Gastrocnemius medialis (tissue), 4 donors: ENCODE results near the gene ABCC8. TPM values are rescaled to one million over a fixed set of nuclear protein-coding genes. Genes with fewer than 3 reads are reported as not detected.
A peak's percentile ranks its signal among the peaks of the same experiment; 100 is the strongest.

Experiments
- ATAC-seq, 2 donors: fragments of 150-250 bp; one replicate each; pipeline ENCODE4 v1.9.1; 2016
- DNase-seq, 2 donors: peaks; one replicate each; pipeline ENCODE4 v3.0.0-alpha.2; 2019
- H3K27ac ChIP-seq, 4 donors: fragments of 200-600 bp; sonication (generic); 1 replicate in 1 of 4; 2 replicates in 3 of 4; pipeline ENCODE4 v1.5.1; 2016 to 2018; ENCODE audit warnings: mild to moderate bottlenecking in 2 of 4, moderate library complexity in 1 of 4
- H3K27me3 ChIP-seq, 3 donors: fragments of 200-600 bp; sonication (generic) in 2 of 3; 1 replicate in 1 of 3; 2 replicates in 2 of 3; pipeline versions ENCODE4 v1.5.1 to v1.6.0; 2016 to 2019; ENCODE audit warnings: mild to moderate bottlenecking in 1 of 3, moderate library complexity in 1 of 3
- H3K36me3 ChIP-seq, 2 donors: fragments of 200-600 bp; sonication (generic) in 1 of 2; one replicate each; pipeline ENCODE4 v1.5.1; 2017 to 2018
- H3K4me1 ChIP-seq, 2 donors: fragments of 200-600 bp; sonication (generic) in 1 of 2; one replicate each; pipeline ENCODE4 v1.5.1; 2016 to 2017; ENCODE audit warnings: mild to moderate bottlenecking in 2 of 2
- H3K4me3 ChIP-seq, 4 donors: fragments of 200-600 bp; sonication (generic) in 3 of 4; 1 replicate in 1 of 4; 2 replicates in 3 of 4; pipeline ENCODE4 v1.5.1; 2016 to 2019; ENCODE audit warnings: mild to moderate bottlenecking in 2 of 4
- H3K9me3 ChIP-seq, 3 donors: fragments of 200-600 bp; sonication (generic) in 2 of 3; 1 replicate in 1 of 3; 2 replicates in 2 of 3; pipeline ENCODE4 v1.5.1; 2016 to 2019
- POLR2A ChIP-seq, 2 donors: fragments of 450-650 bp; IDR thresholded peaks; one replicate each; pipeline ENCODE4 v1.6.1; 2017; ENCODE audit warnings: antibody characterized with exemption in 2 of 2, mild to moderate bottlenecking in 2 of 2, moderate library complexity in 2 of 2
- in situ Hi-C, 4 donors: fragments of 200-750 bp; cut with MboI; loops; one replicate each; pipeline versions ENCODE4 v1.15.0 to v1.8.0; 2017; ENCODE audit warnings: low sequenced_read_pairs in 4 of 4
- intact Hi-C: fragments of 100-400 bp; cut with DNase I; formaldehyde crosslinking; loops from one replicate; pipeline ENCODE4 v1.15.1; 2023; ENCODE audit warnings: low total_unique reads
- total RNA-seq, 4 donors: library from RNA; depleted of rRNA; stranded (reverse); fragments of >200 nt; gene quantifications; one replicate each; pipeline versions ENCODE4 v1.1.0 to v1.2.3, GENCODE V29; 2016
- TF ChIP-seq, protein P1 (sequence below), 5 experiments: fragments of 450-650 bp in 3 of 5; fragments of 200-600 bp in 2 of 5; sonication (generic) in 2 of 5; IDR thresholded peaks in 4 of 5; conservative IDR thresholded peaks in 1 of 5; 1 replicate in 4 of 5; 2 replicates in 1 of 5; pipeline ENCODE4 v1.5.1; 2016 to 2019; ENCODE audit warnings: antibody characterized with exemption in 5 of 5, mild to moderate bottlenecking in 3 of 5, moderate library complexity in 3 of 5

ABCC8 gene
- total RNA-seq, 4 donors from 2014 or later = 0.33 to 4.0 (median 1.1) TPM

DNA sequence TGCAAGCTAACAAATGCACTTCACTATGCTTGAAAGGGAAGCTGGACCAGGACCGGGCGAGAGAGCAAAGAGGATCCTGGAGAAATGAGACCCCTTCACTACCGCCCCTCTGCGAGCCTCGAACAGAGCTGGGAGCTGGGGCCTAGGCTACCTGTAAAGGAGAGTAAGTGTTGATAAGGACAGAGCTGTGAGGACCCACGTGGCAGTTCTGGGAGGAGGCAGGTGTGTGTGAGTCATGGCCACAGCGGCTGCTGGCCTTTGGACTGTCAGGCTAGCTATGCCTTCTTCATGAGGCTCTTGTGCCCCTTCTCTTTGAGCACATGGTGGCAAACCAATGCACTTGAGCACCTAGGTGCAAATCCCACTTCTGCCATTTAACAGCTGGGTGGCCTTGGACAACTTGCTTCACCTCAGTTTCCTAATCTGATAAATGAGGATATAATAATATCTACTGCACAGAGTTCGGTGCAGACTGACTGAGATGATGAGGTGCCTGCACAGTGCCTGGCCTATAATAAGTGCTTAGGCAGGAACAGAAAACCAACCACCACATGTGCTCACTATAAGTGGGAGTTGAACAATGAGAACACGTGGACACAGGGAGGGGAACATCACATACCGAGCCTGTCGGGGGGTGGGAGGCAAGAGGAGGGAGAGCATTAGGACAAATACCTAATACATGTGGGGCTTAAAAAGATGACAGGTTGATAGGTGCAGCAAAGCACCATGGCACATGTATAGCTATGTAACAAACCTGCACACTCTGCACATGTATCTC, 52.9 kb downstream of the ABCC8 start:
- no peak for TF ChIP-seq POLR2A (IDR thresholded peaks at IDR 0.05)
- TF ChIP-seq, protein P1, sequence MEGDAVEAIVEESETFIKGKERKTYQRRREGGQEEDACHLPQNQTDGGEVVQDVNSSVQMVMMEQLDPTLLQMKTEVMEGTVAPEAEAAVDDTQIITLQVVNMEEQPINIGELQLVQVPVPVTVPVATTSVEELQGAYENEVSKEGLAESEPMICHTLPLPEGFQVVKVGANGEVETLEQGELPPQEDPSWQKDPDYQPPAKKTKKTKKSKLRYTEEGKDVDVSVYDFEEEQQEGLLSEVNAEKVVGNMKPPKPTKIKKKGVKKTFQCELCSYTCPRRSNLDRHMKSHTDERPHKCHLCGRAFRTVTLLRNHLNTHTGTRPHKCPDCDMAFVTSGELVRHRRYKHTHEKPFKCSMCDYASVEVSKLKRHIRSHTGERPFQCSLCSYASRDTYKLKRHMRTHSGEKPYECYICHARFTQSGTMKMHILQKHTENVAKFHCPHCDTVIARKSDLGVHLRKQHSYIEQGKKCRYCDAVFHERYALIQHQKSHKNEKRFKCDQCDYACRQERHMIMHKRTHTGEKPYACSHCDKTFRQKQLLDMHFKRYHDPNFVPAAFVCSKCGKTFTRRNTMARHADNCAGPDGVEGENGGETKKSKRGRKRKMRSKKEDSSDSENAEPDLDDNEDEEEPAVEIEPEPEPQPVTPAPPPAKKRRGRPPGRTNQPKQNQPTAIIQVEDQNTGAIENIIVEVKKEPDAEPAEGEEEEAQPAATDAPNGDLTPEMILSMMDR (IDR thresholded peaks at IDR 0.05 in 4 of 5, conservative IDR thresholded peaks at IDR 0.05 in 1 of 5) = no peak
- no peaks in the 10 kb centered on the region for H3K27me3 ChIP-seq
- no peaks in the 10 kb centered on the region for H3K9me3 ChIP-seq
- DNase-seq (no peak), ATAC-seq (no peak)
- in situ Hi-C loops = loop anchor here in 1 of 4 donors (25.0 kb wide), 1 partner anchor 414 kb away; no protein-coding TSS in a partner anchor
- H3K27ac ChIP-seq = no peak overlapping the region
- H3K4me3 ChIP-seq = no peak overlapping the region
- intact Hi-C loops = loop anchor here (5.0 kb wide), 1 partner anchor 36 kb away; the partner anchor contains the start of gene KCNJ11
- H3K36me3 ChIP-seq = no peaks in the 10 kb centered on the region
- peaks cover 13 to 15% of the 10 kb centered on the region in 2 donors for H3K4me1 ChIP-seq

DNA sequence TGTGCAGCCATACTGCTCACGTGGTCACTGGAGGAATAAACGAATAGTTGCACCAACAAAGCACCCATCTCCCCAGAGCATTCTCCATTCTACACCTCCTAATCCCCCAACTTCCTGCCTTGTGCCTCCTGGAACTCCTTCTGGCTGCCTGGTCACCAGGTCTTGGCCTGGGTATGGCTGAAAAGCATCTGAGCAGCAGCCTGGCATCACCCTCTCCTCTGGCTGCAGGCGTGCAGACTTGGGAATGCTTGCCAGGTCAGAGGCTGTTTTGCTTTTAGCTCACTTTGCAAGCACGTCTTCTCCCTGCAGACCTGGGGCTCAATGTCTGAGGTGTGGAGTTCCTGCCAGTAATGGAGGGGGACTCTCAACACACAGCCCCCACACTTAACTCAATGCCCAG, 54.9 kb downstream of the ABCC8 start:
- peak; percentile 67 to 83 for ATAC-seq
- Histone ChIP-seq H3K4me3 (no peak overlapping the region), H3K9me3 (no peaks in the 10 kb centered on the region), H3K27ac (peak overlapping the region; percentile 18 to 48 (median 30)), H3K4me1 (peaks cover 20 to 25% of the 10 kb centered on the region in 2 donors), H3K36me3 (no peaks in the 10 kb centered on the region), H3K27me3 (no peaks in the 10 kb centered on the region)
- peak; percentile 44 to 46 for DNase-seq
- TF ChIP-seq, protein P1 (IDR thresholded peaks at IDR 0.05 in 4 of 5, conservative IDR thresholded peaks at IDR 0.05 in 1 of 5) = no peak
- no peak for TF ChIP-seq POLR2A (IDR thresholded peaks at IDR 0.05)
- intact Hi-C loops (loop anchor here (5.0 kb wide), 1 partner anchor 34 kb away; the partner anchor contains the start of gene KCNJ11), in situ Hi-C loops (loop anchor here in 1 of 4 donors (25.0 kb wide), 1 partner anchor 416 kb away; no protein-coding TSS in a partner anchor)

DNA sequence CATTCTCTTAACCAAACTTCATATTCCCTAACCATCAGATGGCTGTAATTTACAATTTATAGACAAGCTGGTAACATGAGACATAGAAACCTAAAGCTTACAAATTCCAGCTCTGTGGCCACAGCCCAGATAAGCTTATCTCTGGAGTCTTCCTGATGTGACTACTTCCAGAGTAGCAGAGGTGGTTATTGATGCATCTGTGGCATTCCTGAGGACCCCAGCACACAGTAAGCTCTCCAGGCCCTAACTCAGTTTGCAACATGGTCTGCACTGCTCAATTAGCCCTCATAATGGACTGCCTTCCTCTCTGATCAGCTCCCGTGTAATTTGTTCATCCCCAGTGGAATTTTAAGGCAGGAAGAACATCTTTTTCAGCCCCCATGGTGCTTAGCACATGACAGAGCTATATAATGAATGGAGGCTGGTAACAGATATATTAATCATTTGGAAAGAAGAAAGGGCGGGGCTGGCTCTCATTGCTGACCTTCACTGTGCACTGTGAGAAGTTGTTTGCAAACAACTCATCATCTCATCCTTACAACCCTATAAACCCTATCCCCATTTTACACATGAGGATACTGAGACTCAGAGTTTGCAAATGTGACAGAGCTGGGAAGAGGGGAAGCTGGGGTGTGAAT, 58.1 kb downstream of the ABCC8 start:
- intact Hi-C loops = loop anchor here (5.0 kb wide), 1 partner anchor 299 kb away; the partner anchor contains the start of gene MYOD1
- TF ChIP-seq, protein P1 (IDR thresholded peaks at IDR 0.05 in 4 of 5, conservative IDR thresholded peaks at IDR 0.05 in 1 of 5) = no peak
- TF ChIP-seq POLR2A (IDR thresholded peaks at IDR 0.05) = no peak
- Histone ChIP-seq H3K9me3 (no peaks in the 10 kb centered on the region), H3K4me3 (no peak overlapping the region), H3K4me1 (peaks cover 34 to 42% of the 10 kb centered on the region in 2 donors), H3K27ac (no peak overlapping the region), H3K36me3 (no peaks in the 10 kb centered on the region), H3K27me3 (no peaks in the 10 kb centered on the region)
- no peak for DNase-seq
- in situ Hi-C loops = loop anchor here in 1 of 4 donors (25.0 kb wide), 1 partner anchor 419 kb away; no protein-coding TSS in a partner anchor
- ATAC-seq = no peak

DNA sequence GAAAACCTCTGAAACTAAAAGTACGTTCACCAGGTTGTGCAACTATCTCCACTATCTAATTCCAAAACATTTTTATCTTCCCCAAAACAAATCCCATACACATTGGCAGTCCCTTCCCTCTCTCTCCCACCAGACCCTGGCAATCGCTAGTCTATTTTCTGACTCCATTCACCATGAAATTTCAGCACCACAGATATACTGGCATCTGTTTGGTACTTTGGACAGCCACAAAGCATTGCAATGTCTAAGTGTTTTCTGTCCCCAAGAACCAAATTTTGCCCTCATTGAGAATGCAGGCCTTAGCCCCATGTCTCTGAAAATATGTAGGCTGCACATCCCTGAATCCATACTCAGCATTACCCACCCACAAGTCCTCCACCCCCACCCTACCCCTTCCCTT, 60.2 kb downstream of the ABCC8 start:
- intact Hi-C loops (loop anchor here (5.0 kb wide), 1 partner anchor 301 kb away; the partner anchor contains the start of gene MYOD1), in situ Hi-C loops (loop anchor here in 1 of 4 donors (25.0 kb wide), 1 partner anchor 421 kb away; no protein-coding TSS in a partner anchor)
- TF ChIP-seq, protein P1 (IDR thresholded peaks at IDR 0.05 in 4 of 5, conservative IDR thresholded peaks at IDR 0.05 in 1 of 5) = no peak
- no peak for TF ChIP-seq POLR2A (IDR thresholded peaks at IDR 0.05)
- H3K9me3 ChIP-seq = no peaks in the 10 kb centered on the region
- H3K27ac ChIP-seq = peak overlapping the region; percentile 85 to 89 (median 88)
- DNase-seq = no peak
- no peaks in the 10 kb centered on the region for H3K36me3 ChIP-seq
- H3K4me3 ChIP-seq = no peak overlapping the region
- H3K27me3 ChIP-seq = no peaks in the 10 kb centered on the region
- ATAC-seq = peak in 1 of 2 donors; percentile 28
- H3K4me1 ChIP-seq = peaks cover 27 to 35% of the 10 kb centered on the region in 2 donors
